ENCODE results near the gene ASCL5. TPM values are rescaled to one million over a fixed set of nuclear protein-coding genes. Genes with fewer than 3 reads are reported as not detected.

Gene ASCL5
- total RNA-seq, 1 experiment from 2014 or later: 0.24 TPM

DNA sequence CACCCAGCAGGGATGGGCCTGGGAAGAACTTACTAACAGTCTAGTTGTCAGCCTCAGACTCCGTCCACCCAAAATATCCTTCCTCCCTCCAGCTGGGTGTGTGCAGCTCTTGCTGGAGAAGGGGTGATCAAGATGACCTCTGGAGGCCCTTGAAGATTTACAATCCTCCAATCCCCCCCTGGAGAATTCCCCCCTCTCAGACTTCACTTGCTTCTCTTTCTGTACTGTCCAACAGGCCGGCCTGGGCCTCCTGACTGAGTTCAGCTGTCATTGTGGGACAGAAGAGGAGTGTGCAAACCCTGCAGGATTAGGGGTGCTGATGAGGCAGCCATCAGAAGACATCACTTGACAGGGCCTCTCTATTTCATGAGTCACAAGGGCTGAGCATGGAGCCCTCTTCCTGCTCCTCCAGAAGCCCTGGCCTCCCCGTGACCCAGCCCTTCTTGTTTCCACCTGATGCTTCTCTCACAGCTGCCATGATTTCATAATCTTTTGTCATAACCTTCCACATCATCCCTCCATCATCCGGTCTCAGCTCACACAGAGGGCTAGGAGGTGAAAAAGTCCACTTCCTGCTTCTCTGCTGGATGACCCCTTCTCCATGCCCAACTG is 46.1 kb upstream of the ASCL5 start:
- no peak for TF ChIP-seq EZH2 (IDR thresholded peaks at IDR 0.05; ENCODE audit: low read depth)
- TF ChIP-seq, protein P1, sequence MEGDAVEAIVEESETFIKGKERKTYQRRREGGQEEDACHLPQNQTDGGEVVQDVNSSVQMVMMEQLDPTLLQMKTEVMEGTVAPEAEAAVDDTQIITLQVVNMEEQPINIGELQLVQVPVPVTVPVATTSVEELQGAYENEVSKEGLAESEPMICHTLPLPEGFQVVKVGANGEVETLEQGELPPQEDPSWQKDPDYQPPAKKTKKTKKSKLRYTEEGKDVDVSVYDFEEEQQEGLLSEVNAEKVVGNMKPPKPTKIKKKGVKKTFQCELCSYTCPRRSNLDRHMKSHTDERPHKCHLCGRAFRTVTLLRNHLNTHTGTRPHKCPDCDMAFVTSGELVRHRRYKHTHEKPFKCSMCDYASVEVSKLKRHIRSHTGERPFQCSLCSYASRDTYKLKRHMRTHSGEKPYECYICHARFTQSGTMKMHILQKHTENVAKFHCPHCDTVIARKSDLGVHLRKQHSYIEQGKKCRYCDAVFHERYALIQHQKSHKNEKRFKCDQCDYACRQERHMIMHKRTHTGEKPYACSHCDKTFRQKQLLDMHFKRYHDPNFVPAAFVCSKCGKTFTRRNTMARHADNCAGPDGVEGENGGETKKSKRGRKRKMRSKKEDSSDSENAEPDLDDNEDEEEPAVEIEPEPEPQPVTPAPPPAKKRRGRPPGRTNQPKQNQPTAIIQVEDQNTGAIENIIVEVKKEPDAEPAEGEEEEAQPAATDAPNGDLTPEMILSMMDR (conservative IDR thresholded peaks at IDR 0.05): no peak
- BruUV-seq (replicated peaks): no TSS peak
- Histone ChIP-seq H3K36me3 (ENCODE audit: low read depth) (no peaks in the 10 kb centered on the region), H3K4me1 (replicated peaks; ENCODE audit: insufficient read depth) (peaks cover 53% of the 10 kb centered on the region), H3K27me3 (ENCODE audit: insufficient read depth, low read depth) (no peaks in the 10 kb centered on the region), H3K79me2 (ENCODE audit: low read depth) (no peaks in the 10 kb centered on the region), H3K9me2 (ENCODE audit: insufficient read depth) (no peaks in the 10 kb centered on the region), H4K20me1 (ENCODE audit: insufficient read depth) (no peaks in the 10 kb centered on the region), H3K27ac (peak overlapping the region; percentile 53), H3K9me3 (ENCODE audit: insufficient read depth, low read depth) (no peaks in the 10 kb centered on the region), H3K4me2 (peak overlapping the region; percentile 32), H2AFZ (no peak overlapping the region), H3F3A (ENCODE audit: insufficient read depth, low read depth) (peaks cover 39% of the 10 kb centered on the region), H3K4me3 (no peak overlapping the region)
- ChIA-PET POLR2A (ENCODE audit: unreplicated experiment) (no interaction called here), CTCF (interaction anchor here (0.6 kb wide), 1 partner anchor 278 kb away, joined by 3 read pairs; the partner anchor contains the start of gene INAVA)
- peak; percentile 21 to 80 for DNase-seq
- intact Hi-C loops (cut with micrococcal nuclease; ENCODE audit: unreplicated experiment): no loop called here

DNA sequence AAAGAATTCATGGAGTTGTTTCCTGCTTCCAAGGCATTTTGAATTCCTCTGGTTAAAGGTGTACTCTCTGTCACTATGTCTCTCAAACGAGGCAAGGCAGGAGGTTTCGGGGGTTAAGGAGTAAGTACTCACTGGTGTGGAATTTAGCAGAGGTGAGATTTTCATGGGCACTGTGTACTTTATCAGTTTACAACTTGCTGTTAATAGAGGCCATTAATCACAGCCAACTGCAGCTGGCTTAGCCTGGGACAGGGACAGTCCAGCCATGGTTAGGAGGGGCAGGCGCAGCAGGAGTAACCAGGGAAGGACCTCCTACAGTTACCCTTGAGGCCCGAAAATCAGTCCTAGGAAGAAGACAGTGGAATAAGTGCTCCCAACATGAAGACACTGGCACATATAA is 45.3 kb upstream of the ASCL5 start:
- H3K9me3 ChIP-seq (ENCODE audit: insufficient read depth, low read depth): no peaks in the 10 kb centered on the region
- H3K79me2 ChIP-seq (ENCODE audit: low read depth): no peaks in the 10 kb centered on the region
- no peak overlapping the region for H3K4me2 ChIP-seq
- ChIA-PET POLR2A (ENCODE audit: unreplicated experiment) (no interaction called here), CTCF (no interaction called here)
- no TSS peak for BruUV-seq (replicated peaks)
- intact Hi-C loops (cut with micrococcal nuclease; ENCODE audit: unreplicated experiment): no loop called here
- H3K4me1 ChIP-seq (replicated peaks; ENCODE audit: insufficient read depth): peaks cover 52% of the 10 kb centered on the region
- H3K36me3 ChIP-seq (ENCODE audit: low read depth): no peaks in the 10 kb centered on the region
- TF ChIP-seq, protein P1 (conservative IDR thresholded peaks at IDR 0.05): no peak
- TF ChIP-seq EZH2 (IDR thresholded peaks at IDR 0.05; ENCODE audit: low read depth): no peak
- H4K20me1 ChIP-seq (ENCODE audit: insufficient read depth): no peaks in the 10 kb centered on the region
- no peaks in the 10 kb centered on the region for H3K9me2 ChIP-seq (ENCODE audit: insufficient read depth)
- no peaks in the 10 kb centered on the region for H3K27me3 ChIP-seq (ENCODE audit: insufficient read depth, low read depth)
- H3K27ac ChIP-seq: no peak overlapping the region
- H3F3A ChIP-seq (ENCODE audit: insufficient read depth, low read depth): peaks cover 37% of the 10 kb centered on the region
- H2AFZ ChIP-seq: no peak overlapping the region
- no peak for DNase-seq
- H3K4me3 ChIP-seq: no peak overlapping the region

DNA sequence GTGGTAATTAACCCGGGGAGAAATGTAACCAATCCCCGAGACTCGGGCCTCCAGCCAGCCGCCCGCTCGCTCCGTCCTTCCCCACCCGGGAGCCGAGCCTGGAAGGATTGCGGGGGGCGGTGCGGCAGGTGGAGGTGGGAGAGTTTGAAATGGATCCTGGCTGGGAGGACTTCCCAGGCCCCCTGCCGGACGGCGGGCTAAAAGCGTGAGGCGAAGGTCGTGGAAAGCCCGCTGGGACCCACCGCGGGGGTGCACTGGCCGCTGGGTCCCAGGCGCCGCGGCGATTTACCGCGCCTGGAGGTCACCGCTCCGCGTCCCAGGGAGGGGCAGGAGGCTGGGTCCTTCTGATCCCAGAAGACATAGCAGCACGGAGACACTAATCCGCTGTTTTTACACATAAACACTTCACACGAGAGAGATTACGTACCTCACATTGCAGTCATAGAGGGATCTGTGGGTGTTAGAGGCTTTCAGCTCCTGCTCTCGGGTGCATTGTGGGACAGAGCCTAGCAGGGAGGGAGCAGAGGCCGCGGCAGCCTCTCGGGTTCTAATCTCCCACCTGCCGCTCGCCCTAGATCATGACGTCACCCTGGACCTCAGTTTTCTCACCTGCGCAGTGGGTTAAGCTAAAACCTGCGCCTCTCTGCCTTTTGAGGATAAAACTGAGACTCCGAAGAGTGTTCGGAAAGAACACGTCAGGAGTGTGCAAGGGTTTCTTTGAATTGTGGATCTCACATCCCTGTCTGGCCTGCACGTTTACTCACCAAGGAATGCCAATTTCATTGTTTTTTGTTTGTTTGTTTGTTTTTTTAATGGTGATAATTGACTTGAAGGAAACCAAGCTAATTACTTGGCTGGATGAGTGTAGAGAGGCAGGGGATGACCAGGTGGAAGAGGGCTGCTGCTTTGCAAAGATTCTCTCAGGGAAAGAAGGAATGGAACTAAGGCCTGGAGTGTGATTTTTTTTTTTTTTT is 44.4 kb upstream of the ASCL5 start:
- Histone ChIP-seq H3K9me2 (ENCODE audit: insufficient read depth) (no peaks in the 10 kb centered on the region), H3K36me3 (ENCODE audit: low read depth) (no peaks in the 10 kb centered on the region), H3K27ac (peak overlapping the region; percentile 82), H3K79me2 (ENCODE audit: low read depth) (no peaks in the 10 kb centered on the region), H4K20me1 (ENCODE audit: insufficient read depth) (no peaks in the 10 kb centered on the region), H3K4me1 (replicated peaks; ENCODE audit: insufficient read depth) (peaks cover 42% of the 10 kb centered on the region), H2AFZ (peak overlapping the region; percentile 81), H3K4me2 (peak overlapping the region; percentile 88), H3K4me3 (peak overlapping the region; percentile 66), H3K9me3 (ENCODE audit: insufficient read depth, low read depth) (no peaks in the 10 kb centered on the region), H3F3A (ENCODE audit: insufficient read depth, low read depth) (peaks cover 27% of the 10 kb centered on the region), H3K27me3 (ENCODE audit: insufficient read depth, low read depth) (no peaks in the 10 kb centered on the region)
- BruUV-seq (replicated peaks): TSS peak; percentile 98
- DNase-seq: no peak
- ChIA-PET POLR2A (ENCODE audit: unreplicated experiment) (interaction anchor here (0.6 to 0.7 kb wide), 3 partner anchors 110 to 549 kb away, joined by 3 to 4 read pairs (median 4); no protein-coding TSS in a partner anchor), CTCF (no interaction called here)
- TF ChIP-seq, protein P1 (conservative IDR thresholded peaks at IDR 0.05): peak; percentile 64; the same call in 1 of the 2 replicates
- no peak for TF ChIP-seq EZH2 (IDR thresholded peaks at IDR 0.05; ENCODE audit: low read depth)
- intact Hi-C loops (cut with micrococcal nuclease; ENCODE audit: unreplicated experiment): loop anchor here (1.0 kb wide), 1 partner anchor 20 kb away; no protein-coding TSS in a partner anchor

Data from PC-9 (cell line).